CD4-positive, alpha-beta T cell treated with Interleukin-21 for 1 hour (primary cell): Measurements from ENCODE around the gene NIPA2.
"Not testable (repeated sequence)": the region's sequence is repeated elsewhere in the genome, so short reads cannot be mapped to it uniquely, and the experiment has no call there.

Experiments
- DNase-seq: peaks from one replicate; pipeline ENCODE4 v3.0.0-alpha.2; 2020

NIPA2 gene

DNA sequence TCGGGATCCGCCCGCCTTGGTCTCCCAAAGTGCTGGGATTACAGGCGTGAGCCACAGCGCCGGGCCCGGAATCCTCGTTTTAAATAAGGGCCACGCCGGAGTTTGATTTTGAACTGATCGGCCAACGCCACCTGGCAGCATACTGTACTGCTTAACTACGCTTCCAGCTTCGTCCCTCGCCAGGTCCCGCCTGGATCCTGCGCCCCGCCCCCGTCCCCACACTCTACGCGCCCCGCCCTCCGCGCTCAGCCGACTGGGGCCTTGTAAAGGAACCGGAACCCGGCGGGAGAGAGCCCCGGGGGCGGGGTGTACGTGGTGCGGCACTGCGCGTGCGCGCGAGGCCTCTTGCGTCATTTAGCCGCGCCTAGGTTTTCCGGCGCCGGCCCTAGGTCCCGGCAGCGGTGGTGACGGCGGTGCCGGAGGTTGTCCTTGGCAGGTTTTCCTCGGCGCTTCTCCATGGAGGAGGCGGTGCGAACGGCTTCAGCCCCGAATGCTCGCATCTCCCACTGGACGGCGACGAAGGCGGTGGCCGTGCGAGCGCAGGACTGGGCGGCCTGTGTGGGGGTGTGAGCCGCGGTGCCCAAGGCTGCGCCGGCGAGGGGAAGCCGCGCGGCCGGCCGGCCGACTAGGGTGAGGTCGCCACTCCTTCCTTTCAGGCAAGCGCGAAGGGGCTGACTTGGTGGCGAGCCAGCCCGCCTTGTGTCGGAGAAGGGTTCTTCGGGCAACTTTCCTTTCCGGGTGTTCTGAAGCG lies at the start of gene NIPA2:
Gene NIPA2 (plus strand): TSS at position 375 of the 751 bp plus-strand sequence. CDS start 13,066 bp downstream, outside the sequence.
- peak; percentile 98 for DNase-seq

DNA sequence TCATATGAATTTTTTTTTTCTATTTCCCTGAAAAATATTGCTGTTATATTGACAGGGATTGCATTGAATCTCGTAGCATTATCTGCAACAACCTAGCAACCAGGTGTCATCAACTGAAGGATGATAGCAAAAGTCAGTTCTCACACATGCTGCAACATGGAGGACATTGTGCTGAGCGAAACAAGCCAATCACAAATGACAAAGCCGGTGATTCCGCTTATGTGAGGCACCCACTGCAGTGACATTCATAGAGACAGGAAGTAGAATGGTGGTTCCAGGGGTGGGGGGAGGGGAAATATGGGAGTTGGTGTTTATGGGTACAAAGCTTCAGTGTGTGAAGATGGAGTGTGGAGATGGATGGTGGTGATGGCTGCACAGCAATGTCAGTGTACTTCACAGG lies 44.4 kb upstream of the NIPA2 start:
- no peak for DNase-seq

DNA sequence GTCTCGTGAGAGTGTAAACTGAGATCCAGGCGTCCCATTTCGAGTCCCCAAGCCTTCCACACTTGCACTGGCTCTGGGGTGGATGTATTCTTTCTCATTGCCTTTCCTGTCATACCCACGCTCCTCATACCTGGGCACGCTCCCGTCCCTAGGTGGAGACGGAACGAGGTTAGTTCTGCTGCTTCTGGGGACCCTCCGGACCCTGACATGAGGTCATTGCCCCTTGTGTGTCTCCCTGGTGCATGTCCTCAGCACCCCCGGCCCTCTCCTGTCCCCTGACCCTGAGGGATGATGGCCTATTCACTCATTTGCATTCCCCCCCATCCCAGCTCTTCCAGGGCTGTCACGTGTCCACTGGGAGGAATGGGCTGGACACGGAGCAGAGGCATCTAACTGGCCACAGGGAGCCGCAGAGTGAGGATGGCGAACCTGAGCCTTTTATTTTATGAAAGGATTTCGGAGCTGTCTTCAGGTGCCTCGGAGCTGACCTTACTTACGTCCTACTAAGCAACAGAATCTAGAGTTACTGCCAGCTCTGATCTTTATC lies 43.8 kb upstream of the NIPA2 start:
- no peak for DNase-seq

DNA sequence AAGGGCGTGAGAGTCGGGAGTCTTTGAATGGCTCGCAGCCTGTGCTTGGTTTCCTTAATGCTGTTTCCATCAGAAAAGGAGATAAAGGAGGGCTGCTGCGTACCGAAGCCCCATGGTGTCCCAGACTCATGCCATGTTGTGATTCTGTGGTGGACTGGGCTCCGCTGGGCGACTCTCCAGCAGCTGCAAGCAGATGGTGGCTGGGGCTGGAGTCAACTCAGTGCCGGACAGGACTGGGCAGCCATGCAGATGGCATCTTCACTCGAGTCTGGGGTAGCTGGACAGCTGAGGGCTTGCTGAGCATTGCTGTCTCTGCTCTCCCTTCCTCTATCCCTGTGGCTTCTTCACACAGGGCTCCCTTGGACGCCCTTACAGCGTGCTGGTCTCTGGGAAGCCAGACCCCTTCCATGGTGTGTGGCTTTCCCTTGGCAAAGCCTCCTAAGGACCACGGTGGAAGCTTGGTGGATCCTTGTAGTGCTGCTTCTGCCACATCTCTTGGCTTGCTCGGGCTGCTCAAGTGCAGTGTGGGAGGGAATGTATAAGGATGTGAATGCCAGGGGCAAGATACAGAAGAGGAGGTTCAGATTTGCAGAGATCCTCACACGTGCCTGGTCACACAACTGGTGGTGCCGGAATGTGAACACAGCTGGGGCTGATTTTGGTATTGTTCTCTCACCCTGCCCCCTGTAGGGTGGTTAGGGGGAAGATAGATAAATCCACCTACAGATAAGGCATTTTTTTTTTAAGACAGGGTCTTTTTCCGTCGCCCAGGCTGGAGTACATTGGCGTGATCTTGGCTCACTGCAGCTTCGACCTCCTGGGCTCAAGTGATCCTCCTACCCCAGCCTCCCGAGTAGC lies 43.0 kb upstream of the NIPA2 start:
- DNase-seq: no peak

DNA sequence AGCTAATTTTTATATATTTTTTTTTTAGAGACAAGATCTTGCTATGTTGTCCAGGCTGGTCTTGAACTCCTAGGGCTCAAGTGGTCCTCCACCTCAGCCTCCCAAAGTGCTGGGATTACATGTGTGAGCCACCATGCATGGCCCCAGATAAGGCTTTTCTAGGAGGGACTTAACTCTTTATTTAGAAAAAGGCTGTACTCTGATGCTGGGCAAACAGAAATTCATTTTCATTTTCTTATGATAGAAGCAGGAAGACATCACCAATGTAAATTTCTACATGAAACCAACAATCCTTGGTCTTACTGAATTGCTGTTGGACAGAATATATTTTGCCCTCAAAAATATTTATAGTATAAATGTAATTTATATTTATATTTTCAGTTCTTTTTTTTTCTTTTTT lies 42.4 kb upstream of the NIPA2 start:
- no peak for DNase-seq

DNA sequence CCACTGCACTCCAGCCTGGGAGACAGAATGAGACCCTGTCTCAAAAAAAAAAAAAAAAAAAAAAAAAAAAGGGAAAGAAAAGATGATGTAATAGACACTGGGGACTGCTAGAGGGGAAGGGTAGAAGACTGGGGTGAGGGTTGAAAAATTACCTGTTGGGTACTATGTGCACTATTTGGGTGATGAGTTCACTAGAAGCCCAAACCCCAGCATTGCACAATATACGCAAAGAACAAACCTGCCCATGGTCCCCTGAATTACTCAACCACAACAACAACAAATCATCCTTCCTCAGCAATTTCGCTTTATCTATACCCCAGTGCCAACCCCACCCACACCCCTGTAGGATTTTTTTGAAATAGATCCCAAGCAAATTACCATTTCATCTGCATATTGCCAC lies 38.6 kb upstream of the NIPA2 start:
- no peak for DNase-seq

DNA sequence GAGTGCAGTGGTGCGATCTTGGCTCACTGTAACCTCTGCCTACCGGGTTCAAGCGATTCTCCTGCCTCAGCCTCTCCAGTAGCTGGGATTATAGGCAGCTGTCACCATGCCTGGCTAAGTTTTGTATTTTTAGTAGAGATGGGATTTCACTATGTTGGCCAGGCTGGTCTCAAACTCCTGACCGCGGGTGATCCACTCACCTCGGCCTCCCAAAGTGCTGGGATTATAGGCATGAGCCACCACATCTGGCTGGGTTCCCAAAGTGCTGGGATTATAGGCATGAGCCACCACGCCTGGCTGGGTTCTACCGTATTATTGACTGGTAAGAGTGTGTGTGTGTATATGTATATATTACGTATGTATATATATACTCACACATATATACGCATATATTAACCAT lies 35.5 kb upstream of the NIPA2 start:
- not testable (repeated sequence) for DNase-seq

DNA sequence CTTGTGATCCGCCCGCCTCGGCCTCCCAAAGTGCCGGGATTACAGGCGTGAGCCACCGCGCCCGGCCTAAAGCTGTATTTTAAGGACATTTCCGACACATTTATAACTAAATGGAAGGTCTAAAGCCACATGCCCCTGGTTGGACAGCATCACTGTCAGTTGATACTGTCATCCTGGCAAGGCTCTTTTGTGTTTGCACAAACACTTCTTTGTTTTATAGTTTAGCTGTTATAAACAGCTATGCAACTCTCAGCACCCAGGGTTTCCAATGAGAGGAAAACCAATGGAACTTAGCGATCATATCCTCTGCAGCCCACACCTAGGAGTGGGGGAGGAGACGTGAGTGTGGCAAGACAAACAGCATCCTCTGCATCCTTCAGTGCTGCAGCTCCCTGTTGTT lies 32.3 kb upstream of the NIPA2 start:
- no peak for DNase-seq

DNA sequence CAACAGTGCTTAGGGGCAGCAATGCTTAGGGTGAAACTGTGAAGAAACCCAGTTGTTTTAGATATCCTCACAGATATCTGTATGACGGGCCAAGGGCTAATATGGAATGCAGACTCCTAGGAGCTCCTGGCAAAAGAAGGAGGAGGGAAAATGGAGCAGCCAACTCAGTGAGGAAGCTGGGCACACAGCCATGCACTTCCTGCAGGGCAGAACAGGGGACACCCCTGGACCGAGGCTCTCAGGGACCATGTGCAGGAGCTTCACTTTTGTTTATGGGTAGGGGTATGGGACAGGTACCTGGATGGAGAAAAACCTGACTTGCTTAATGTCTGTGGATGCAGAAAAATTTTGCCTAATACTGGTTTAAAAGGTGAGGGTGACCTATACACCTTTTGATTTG lies 31.8 kb upstream of the NIPA2 start:
- DNase-seq: no peak

DNA sequence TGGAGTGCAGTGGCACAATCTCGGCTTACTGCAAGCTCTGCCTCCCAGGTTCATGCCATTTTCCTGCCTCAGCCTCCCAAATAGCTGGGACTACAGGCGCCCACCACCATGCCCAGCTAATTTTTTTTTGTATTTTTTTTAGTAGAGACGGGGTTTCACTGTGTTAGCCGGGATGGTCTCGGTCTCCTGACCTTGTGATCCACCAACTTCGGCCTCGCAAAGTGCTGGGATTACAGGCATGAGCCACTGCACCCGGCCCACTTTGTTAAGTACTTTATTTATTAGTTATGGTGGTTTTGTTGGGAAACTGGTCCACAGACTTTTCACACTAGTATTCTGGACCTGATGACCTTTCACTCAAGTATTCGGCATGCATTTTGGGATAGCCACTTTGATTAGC lies 30.6 kb upstream of the NIPA2 start:
- not testable (repeated sequence) for DNase-seq

DNA sequence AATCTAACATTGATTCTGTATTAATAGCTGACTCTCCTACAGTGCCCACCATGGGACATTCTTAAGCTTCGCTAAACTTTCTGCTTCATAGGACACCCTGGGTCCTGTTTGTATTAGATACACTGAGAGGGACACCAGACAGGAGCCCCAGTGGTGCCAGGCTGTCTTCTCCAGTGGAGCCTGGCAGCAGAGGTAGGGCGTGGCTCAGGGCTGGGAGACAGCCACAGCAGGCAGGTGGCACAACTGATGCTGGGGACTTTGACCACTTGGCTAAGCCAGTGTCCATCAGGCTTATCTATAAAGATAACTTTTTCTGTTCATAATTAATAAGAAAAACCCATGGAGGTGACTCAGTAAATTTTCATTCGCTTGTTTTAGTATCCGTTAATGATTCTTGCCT lies 30.2 kb upstream of the NIPA2 start:
- no peak for DNase-seq

DNA sequence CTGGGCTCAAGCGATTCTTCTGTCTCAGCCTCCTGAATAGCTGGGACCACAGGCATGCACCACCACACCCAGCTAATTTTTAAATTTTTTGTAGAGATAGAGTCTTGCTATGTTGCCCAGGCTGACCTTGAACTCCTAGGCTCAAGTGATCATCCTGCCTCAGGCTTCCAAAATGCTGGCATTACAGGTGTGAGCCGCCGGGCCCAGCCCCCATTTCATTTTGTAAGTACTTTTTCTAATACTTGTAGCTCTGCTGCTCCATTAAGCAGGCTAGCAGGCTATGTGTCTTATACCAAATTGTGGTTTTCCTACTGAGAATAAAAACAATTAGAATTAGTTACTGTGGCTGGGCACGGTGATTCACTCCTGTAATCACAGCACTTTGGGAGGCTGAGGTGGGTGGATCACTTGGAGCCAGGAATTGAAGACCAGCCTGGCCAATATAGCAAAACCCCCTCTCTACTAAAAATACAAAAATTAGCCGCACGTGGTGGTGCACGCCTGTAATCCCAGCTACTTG lies 29.6 kb upstream of the NIPA2 start:
- no peak for DNase-seq

DNA sequence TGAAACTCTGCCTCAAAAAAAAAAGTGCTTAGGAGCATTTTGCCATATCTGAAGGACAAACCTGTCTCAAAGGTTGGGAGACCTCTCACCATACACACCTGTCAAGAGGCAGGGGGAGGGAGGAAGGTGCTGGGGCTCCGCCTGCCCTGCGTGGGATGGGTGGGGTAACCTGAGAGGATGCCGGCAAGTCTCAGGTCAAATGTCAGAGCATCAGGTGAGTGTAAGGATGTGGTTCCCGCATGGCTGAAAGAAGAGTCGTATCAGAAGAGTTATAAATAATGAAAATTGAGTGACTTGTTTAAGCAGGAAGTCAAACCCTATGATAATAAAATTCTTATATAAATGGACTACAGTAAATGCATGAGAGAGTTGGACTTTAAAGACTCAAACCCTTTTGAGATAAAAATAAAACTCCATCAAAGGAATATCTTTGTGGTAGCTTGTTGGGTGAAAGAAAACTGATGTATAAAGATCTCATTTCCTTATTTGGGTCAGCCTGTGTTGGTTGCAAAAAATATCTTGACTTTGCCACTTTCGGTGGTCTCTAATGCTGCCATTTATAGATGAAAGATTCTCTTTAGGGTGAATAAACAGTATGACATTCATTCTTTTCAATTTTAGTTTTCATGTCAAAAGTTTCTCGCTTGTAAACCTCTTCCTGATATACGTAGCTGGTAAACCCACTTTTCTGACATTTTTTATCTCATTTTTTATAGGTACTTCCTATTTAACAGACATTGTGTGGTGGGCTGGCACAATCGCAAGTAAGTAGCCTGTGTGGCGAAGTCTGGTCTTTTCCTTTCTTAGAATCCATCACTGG lies 28.2 kb upstream of the NIPA2 start:
- no peak for DNase-seq

DNA sequence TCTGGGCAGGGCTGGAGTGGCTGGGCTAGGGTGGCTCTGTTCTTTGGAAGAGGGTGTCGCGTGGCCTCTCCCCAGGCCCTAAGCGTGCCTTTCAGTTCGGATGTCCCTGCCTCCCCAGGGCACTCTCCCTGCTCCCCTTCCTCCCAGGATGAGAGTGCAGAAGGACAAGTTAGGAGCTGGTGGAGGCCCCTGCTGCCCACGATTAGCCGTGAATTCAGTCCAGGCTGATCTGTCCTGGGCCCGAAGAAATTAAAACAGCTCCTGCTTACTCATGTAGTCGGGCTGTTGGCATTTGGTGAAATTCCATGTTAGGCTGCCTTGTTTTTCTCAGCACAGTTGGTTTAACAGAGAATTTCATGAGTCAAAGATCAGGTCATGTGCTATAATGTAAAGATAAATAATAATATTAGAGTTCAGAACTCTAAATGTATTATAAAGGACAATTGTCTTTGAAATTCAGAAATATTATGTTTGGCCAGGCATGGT lies 27.6 kb upstream of the NIPA2 start:
- no peak for DNase-seq

DNA sequence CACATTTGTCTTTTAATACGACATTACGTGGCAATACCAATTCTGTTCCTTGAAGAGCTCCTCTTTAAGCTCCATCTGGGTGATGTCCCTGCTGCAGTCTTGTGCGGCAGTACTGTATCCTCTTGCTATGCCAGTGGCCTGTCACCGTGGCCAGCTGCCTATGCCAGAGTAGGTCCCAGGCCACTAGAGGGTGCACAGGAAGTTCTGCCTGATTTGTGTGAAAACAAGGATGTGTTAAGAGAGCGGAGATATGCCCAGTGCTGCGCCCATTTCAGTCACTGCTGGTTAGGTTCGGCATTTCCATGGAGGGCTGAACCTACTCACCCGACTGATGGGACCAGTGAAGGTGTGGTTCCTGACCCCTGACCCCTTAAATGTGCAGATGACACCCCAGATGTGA lies 26.8 kb upstream of the NIPA2 start:
- DNase-seq: no peak

DNA sequence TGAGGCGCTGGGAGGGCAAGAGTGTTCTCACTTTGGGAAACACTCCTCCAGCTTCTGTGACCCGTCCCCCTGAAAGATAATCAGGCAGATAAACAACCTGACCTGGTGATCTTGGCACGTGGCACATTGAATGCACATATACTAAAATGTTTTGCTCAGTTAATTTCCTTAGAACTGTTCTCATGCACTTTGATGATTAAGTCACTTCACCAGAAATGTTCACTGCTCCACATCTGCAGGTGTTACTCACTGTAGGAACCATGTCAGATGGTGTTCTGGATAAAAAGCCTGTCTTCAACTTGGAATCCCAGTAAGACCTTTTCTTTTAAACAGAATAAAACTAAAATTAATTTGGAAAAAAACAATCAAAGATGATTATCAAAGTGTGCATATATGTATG lies 24.6 kb upstream of the NIPA2 start:
- DNase-seq: no peak

DNA sequence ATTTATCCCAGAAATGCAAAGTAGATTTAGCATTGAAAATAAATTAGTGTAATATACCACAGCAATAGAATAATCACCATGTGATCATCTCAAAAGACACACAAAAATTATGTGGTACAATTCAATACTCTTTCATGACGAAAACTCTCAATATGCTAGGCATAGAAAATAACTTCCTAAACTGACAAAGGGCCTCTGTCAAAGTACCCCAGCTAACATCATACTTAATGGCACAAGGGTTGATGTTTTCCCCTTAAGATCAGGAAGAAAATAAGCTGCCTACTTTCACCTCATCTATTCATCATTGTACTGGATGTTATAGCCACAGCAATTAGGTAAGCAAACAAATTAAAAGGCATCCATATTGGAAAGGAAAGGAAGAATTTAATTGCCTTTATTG lies 22.7 kb upstream of the NIPA2 start:
- DNase-seq: no peak

DNA sequence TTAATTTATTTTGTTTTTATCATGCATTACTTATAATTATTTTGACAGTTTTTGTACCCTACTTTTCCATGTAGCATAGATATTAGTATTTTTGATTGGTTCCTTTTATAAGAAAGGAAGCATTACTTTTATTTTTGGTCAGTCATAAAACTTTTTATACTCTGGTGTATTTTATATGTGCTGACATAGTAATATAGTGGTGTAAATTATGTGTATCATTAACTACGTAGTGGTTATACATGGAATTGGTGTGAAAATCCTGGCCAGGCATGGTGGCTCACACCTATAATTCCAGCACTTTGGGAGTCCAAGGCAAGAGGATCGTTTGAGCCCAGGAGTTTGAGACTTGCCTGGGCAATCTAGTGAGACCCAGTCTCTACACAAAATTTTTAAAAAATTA lies 18.8 kb upstream of the NIPA2 start:
- no peak for DNase-seq

DNA sequence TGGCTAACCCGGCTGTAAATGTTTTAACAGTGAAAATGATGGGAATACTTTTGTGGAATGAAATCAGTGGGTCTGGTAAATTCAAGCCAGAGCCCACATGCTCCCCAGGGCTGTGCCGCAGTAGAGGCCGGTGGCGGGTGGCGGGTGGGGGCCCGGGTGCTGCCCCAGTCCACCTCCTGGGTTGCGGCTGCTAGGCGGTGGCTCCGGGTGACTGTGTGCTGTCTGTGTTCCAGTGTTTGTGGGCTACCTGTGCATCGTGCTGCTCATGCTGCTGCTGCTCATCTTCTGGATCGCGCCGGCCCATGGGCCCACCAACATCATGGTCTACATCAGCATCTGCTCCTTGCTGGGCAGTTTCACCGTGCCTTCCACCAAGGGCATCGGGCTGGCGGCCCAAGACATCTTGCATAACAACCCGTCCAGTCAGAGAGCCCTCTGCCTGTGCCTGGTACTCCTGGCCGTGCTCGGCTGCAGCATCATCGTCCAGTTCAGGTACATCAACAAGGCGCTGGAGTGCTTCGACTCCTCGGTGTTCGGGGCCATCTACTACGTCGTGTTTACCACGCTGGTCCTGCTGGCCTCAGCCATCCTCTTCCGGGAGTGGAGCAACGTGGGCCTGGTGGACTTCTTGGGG lies 14.9 kb upstream of the NIPA2 start:
- no peak for DNase-seq

DNA sequence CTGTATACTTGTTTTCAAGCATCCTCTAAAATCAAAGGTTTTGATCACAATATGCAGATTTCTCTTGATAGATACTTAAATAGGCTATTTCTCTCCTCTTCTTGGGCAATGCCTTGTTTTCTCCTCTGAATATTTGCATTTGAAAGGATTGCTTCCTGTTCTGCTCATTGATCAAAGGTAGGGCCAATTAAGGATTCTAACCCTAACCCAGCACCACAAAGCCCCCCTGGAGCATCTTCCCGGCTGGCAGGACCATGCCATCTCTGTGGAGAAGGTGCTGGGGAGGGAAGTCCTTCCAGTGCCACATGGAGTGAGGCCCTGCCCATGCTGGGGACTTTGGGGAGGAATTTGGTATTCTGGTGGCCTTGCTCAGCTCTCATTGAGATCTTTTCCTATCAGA lies 11.3 kb upstream of the NIPA2 start:
- no peak for DNase-seq

DNA sequence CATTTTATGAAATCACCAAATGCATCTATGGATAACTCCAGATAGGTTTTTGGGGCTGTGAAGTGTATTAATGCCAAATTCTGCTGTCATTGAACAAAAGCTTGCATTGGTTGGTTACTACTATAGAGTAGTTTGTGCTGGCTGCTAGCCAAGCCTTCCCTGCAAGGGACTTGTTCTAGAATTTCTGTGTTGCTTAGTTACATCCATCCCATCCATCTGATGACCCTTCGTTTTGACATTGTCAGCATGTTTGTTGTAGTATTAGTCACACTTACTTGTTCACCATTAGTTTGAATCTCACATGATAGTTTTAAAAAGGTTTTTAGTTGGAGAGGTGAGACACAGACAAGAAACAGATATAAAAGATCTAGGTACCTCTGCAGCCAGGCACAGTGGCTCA lies 7.0 kb upstream of the NIPA2 start:
- DNase-seq: no peak

DNA sequence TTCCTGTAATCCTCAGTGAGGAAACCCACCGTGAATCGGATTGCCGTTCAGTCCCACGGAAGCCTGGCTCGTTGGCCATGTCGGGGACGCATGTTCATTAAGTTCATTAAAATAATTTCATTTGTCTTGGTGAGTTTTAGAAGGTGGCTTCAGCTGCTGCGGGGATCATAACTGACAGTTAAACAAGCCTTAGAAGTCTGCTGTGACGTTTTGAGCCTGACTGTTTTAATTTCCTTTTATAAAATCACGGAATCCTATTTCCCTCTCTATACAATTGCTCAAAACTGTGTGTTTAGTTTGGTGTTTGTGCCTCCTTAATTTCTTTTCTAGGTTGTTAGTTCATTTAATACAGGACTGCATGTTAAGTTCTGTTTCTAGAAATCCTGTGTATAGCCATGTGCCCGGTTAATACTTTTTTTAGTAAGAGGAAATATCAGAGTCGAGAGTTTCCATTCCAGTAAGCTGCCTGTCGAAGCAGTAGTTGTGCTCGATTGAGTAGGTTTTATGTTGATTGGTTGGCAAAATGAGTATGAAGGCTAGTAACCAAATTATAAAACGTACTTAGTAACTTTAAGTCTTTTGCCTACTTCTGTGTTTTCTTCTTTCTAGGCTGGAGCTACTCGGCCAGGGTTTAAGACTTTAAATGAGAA lies 705 bp downstream of the NIPA2 start:
- DNase-seq: peak; percentile 10
